NCI-H82 (cell line): ENCODE data around the gene VWA8.
"Not testable (repeated sequence)": the region's sequence is repeated elsewhere in the genome, so short reads cannot be mapped to it uniquely, and the experiment has no call there.

ENCODE experiments used
- DNase-seq: peaks from one replicate; lab custom pipeline; 2025; lab: John Stamatoyannopoulos, UW

Gene VWA8

GRCh38 chr13:41588448-41588847 lies 372.5 kb downstream of the VWA8 start:
- no peak for DNase-seq

- DNase-seq = peak; percentile 14
These were observed 373.4 kb downstream of the VWA8 start for GRCh38 chr13:41587490-41587889.

GRCh38 chr13:41586216-41586615 lies 374.7 kb downstream of the VWA8 start:
- DNase-seq = no peak

- no peak for DNase-seq
These were observed 378.9 kb downstream of the VWA8 start for GRCh38 chr13:41582027-41582463.

GRCh38 chr13:41580345-41580744 lies 380.6 kb downstream of the VWA8 start:
- no peak for DNase-seq

- no peak for DNase-seq
These were observed 381.0 kb downstream of the VWA8 start for GRCh38 chr13:41579881-41580280.

GRCh38 chr13:41579168-41579567 lies 381.7 kb downstream of the VWA8 start:
- DNase-seq = peak; percentile 79

GRCh38 chr13:41578371-41578770 lies 382.5 kb downstream of the VWA8 start:
- DNase-seq = no peak

GRCh38 chr13:41577436-41577835 lies 383.5 kb downstream of the VWA8 start:
- peak; percentile 89 for DNase-seq

GRCh38 chr13:41573640-41574039 lies 387.3 kb downstream of the VWA8 start:
- DNase-seq = not testable (repeated sequence)

- not testable (repeated sequence) for DNase-seq
These were observed 389.0 kb downstream of the VWA8 start for GRCh38 chr13:41571817-41572340.

GRCh38 chr13:41568972-41569351 lies 391.9 kb downstream of the VWA8 start:
- DNase-seq = no peak

- no peak for DNase-seq
These were observed 392.6 kb downstream of the VWA8 start for GRCh38 chr13:41568143-41568971.

GRCh38 chr13:41567363-41567762 lies 393.5 kb downstream of the VWA8 start:
- DNase-seq = no peak

GRCh38 chr13:41565846-41566245 lies 395.1 kb downstream of the VWA8 start:
- DNase-seq = no peak

- DNase-seq = no peak
These were observed 395.7 kb downstream of the VWA8 start for GRCh38 chr13:41565216-41565615.

GRCh38 chr13:41563984-41564365 lies 396.9 kb downstream of the VWA8 start:
- peak; percentile 25 for DNase-seq

GRCh38 chr13:41563341-41563983 lies 397.4 kb downstream of the VWA8 start:
- DNase-seq = no peak

- DNase-seq = no peak
These were observed 398.2 kb downstream of the VWA8 start for GRCh38 chr13:41562541-41563178.

GRCh38 chr13:41562083-41562482 lies 398.8 kb downstream of the VWA8 start:
- DNase-seq = no peak

GRCh38 chr13:41561170-41561569 lies 399.7 kb downstream of the VWA8 start:
- DNase-seq = peak; percentile 15

GRCh38 chr13:41558781-41559560 lies 401.9 kb downstream of the VWA8 start:
- no peak for DNase-seq
